H9 (cell line): ENCODE measurements around the gene SLIT1. TPM values are rescaled to one million over a fixed set of nuclear protein-coding genes. Genes with fewer than 3 reads are reported as not detected.

Experiments
- DNase-seq: peaks from one replicate; pipeline ENCODE4 v3.0.0-alpha.2; 2017
- H2AFZ ChIP-seq: one replicate; pipeline ENCODE4 v1.6.1; 2013; ENCODE audit warnings: mild to moderate bottlenecking, low read length, control low read depth, moderate library complexity
- H2AK5ac ChIP-seq: 2 replicates; pipeline ENCODE4 v1.6.1; 2013; ENCODE audit warnings: low read length, control low read depth, mixed read lengths; ENCODE audit not compliant: insufficient read length
- H2BK120ac ChIP-seq: one replicate; pipeline ENCODE4 v1.6.1; 2013; ENCODE audit warnings: low read depth, mild to moderate bottlenecking, low read length, control low read depth, inconsistent platforms; ENCODE audit not compliant: poor library complexity, severe bottlenecking
- H2BK12ac ChIP-seq: 2 replicates; pipeline ENCODE4 v1.6.1; 2013; ENCODE audit warnings: low read length, control low read depth, mixed read lengths, low read depth; ENCODE audit not compliant: insufficient read length
- H2BK15ac ChIP-seq: 2 replicates; pipeline ENCODE4 v1.6.1; 2013; ENCODE audit warnings: low read depth, low read length, control low read depth
- H2BK20ac ChIP-seq: one replicate; pipeline ENCODE4 v1.6.1; 2013; ENCODE audit warnings: low read depth, mild to moderate bottlenecking, low read length, control low read depth, inconsistent platforms; ENCODE audit not compliant: poor library complexity, severe bottlenecking
- H2BK5ac ChIP-seq: 2 replicates; pipeline ENCODE4 v1.6.1; 2013; ENCODE audit warnings: low read length, control low read depth, mixed read lengths; ENCODE audit not compliant: insufficient read length
- H3K14ac ChIP-seq: 2 replicates; pipeline ENCODE4 v1.6.1; 2013; ENCODE audit warnings: low read length, control low read depth; ENCODE audit not compliant: insufficient read depth
- H3K18ac ChIP-seq: 2 replicates; pipeline ENCODE4 v1.6.1; 2013; ENCODE audit warnings: low read depth, mild to moderate bottlenecking, mixed read lengths, low read length, control low read depth; ENCODE audit not compliant: insufficient read length
- H3K23ac ChIP-seq: 2 replicates; pipeline ENCODE4 v1.6.1; 2013; ENCODE audit warnings: low read length, control low read depth, mixed read lengths, low read depth; ENCODE audit not compliant: insufficient read length
- H3K23me2 ChIP-seq: 2 replicates; pipeline ENCODE4 v1.6.1; 2013; ENCODE audit warnings: low read depth, mild to moderate bottlenecking, mixed read lengths, low read length, control low read depth; ENCODE audit not compliant: insufficient read length, poor library complexity, severe bottlenecking
- H3K27ac ChIP-seq: 2 replicates; pipeline ENCODE4 v1.5.1; 2013; ENCODE audit warnings: low read length, control low read depth, mixed read lengths, low read depth; ENCODE audit not compliant: insufficient read length
- H3K27me3 ChIP-seq: 2 replicates; pipeline ENCODE4 v1.6.1; 2013; ENCODE audit warnings: low read length, control low read depth, inconsistent platforms; ENCODE audit not compliant: insufficient read depth
- H3K4ac ChIP-seq: 2 replicates; pipeline ENCODE4 v1.6.1; 2013; ENCODE audit warnings: low read depth, mild to moderate bottlenecking, control low read depth, inconsistent platforms, low read length, moderate library complexity
- H3K4me1 ChIP-seq: 2 replicates; pipeline ENCODE4 v1.6.1; 2013; ENCODE audit warnings: low read length, control low read depth, inconsistent platforms; ENCODE audit not compliant: insufficient read depth
- H3K4me2 ChIP-seq: 2 replicates; pipeline ENCODE4 v1.6.1; 2013; ENCODE audit warnings: low read length, control low read depth, mixed read lengths; ENCODE audit not compliant: insufficient read length, insufficient read depth
- H3K56ac ChIP-seq: 2 replicates; pipeline ENCODE4 v1.6.1; 2013; ENCODE audit warnings: low read depth, mild to moderate bottlenecking, mixed read lengths, low read length, control low read depth; ENCODE audit not compliant: insufficient read length
- H3K79me1 ChIP-seq: 2 replicates; pipeline ENCODE4 v1.6.1; 2013; ENCODE audit warnings: low read depth, mild to moderate bottlenecking, moderate library complexity, low read length, control low read depth, inconsistent platforms; ENCODE audit not compliant: insufficient read depth, poor library complexity, severe bottlenecking
- H3K79me2 ChIP-seq: 2 replicates; pipeline ENCODE4 v1.6.1; 2013; ENCODE audit warnings: low read length, control low read depth, inconsistent platforms; ENCODE audit not compliant: insufficient read depth
- H3K9ac ChIP-seq: 2 replicates; pipeline ENCODE4 v1.6.1; 2013; ENCODE audit warnings: low read length, control low read depth, mixed read lengths; ENCODE audit not compliant: insufficient read length; ENCODE audit errors: extremely low read depth
- H3K9me3 ChIP-seq: one replicate; pipeline ENCODE4 v1.6.1; 2013; ENCODE audit warnings: low read depth, low read length, inconsistent platforms; ENCODE audit not compliant: control insufficient read depth
- H3T11ph ChIP-seq: one replicate; pipeline ENCODE4 v1.6.1; 2013; ENCODE audit warnings: mild to moderate bottlenecking, low read length, control low read depth, inconsistent platforms
- H4K20me1 ChIP-seq: one replicate; pipeline ENCODE4 v1.6.1; 2013; ENCODE audit not compliant: control insufficient read depth, insufficient read length, insufficient read depth
- H4K5ac ChIP-seq: 2 replicates; pipeline ENCODE4 v1.6.1; 2013; ENCODE audit warnings: low read depth, mild to moderate bottlenecking, mixed read lengths, low read length, control low read depth; ENCODE audit not compliant: insufficient read length
- H4K8ac ChIP-seq: replicated peaks from 2 replicates; pipeline ENCODE4 v1.6.1; 2013; ENCODE audit warnings: low read length, control low read depth, mixed read lengths, low read depth; ENCODE audit not compliant: insufficient read length
- H4K91ac ChIP-seq: 2 replicates; pipeline ENCODE4 v1.6.1; 2013; ENCODE audit warnings: low read depth, mild to moderate bottlenecking, moderate library complexity, mixed read lengths, low read length, control low read depth; ENCODE audit not compliant: insufficient read length
- H3K27ac Mint-ChIP-seq, 3 experiments: 2 replicates in 2 of 3; 3 replicates in 1 of 3; pipeline ENCODE4 v1.8.0; 2020 to 2021; ENCODE audit warnings: mixed read lengths in 3 of 3, mild to moderate bottlenecking in 1 of 3, moderate library complexity in 1 of 3
- H3K27me3 Mint-ChIP-seq: 2 replicates; pipeline ENCODE4 v1.8.0; 2021; ENCODE audit warnings: low read depth, mild to moderate bottlenecking, moderate library complexity, mixed read lengths
- H3K36me3 Mint-ChIP-seq, 3 experiments: 2 replicates in 2 of 3; 3 replicates in 1 of 3; pipeline ENCODE4 v1.8.0; 2020 to 2021; ENCODE audit warnings: low read depth in 3 of 3, mixed read lengths in 3 of 3; ENCODE audit not compliant: insufficient read depth in 1 of 3
- H3K4me1 Mint-ChIP-seq, 2 experiments: 2 replicates each; pipeline ENCODE4 v1.8.0; 2020; ENCODE audit warnings: mixed read lengths in 2 of 2
- H3K4me3 Mint-ChIP-seq, 2 experiments: 2 replicates in 1 of 2; 3 replicates in 1 of 2; pipeline ENCODE4 v1.8.0; 2020 to 2021; ENCODE audit warnings: mild to moderate bottlenecking in 2 of 2, mixed read lengths in 2 of 2, moderate library complexity in 1 of 2
- H3K9me3 Mint-ChIP-seq, 2 experiments: 2 replicates in 1 of 2; 3 replicates in 1 of 2; pipeline ENCODE4 v1.8.0; 2020; ENCODE audit warnings: mild to moderate bottlenecking in 2 of 2, mixed read lengths in 2 of 2, moderate library complexity in 1 of 2
- CTCF ChIP-seq: fragments of 200-600 bp; sonication (generic); conservative IDR thresholded peaks from 3 replicates; pipeline ENCODE4 v1.8.0; 2021; ENCODE audit warnings: antibody characterized with exemption, mild to moderate bottlenecking
- WGBS: extraction: QIAGEN DNeasy Blood & Tissue Kit; methylation state at CpG from one replicate; pipeline ENCODE4 v1.1.7; 2013; ENCODE audit warnings: missing lambda C conversion rate, low lambda C conversion rate, mixed read lengths; ENCODE audit not compliant: insufficient read length; ENCODE audit errors: extremely low coverage; 5-methylcytosine and 5-hydroxymethylcytosine counted together
- total RNA-seq: library from RNA; stranded (reverse); gene quantifications from 2 replicates; pipeline ENCODE4 v1.2.1, GENCODE V29; 2021

SLIT1 gene
- total RNA-seq, 1 experiment from 2014 or later, result 0.57 TPM

GRCh38 chr10:96987141-96987841, 198.5 kb downstream of the SLIT1 start:
- DNase-seq, result no peak
- no peaks in the 10 kb centered on the region for H3K23me2 ChIP-seq
- H2BK15ac ChIP-seq, result no peak overlapping the region
- no peak overlapping the region for H3K27ac Mint-ChIP-seq
- no peak overlapping the region for H4K91ac ChIP-seq
- H3K79me2 ChIP-seq, result no peaks in the 10 kb centered on the region
- H3K9me3 Mint-ChIP-seq, result no peaks in the 10 kb centered on the region
- no peak overlapping the region for H2BK120ac ChIP-seq
- H2BK5ac ChIP-seq, result no peak overlapping the region
- H4K5ac ChIP-seq, result no peak overlapping the region
- no peaks in the 10 kb centered on the region for H4K20me1 ChIP-seq
- H3K27me3 Mint-ChIP-seq, result no peaks in the 10 kb centered on the region
- no peak overlapping the region for H3K23ac ChIP-seq
- H2AK5ac ChIP-seq, result no peak overlapping the region
- H3T11ph ChIP-seq, result no peak overlapping the region
- H3K56ac ChIP-seq, result no peak overlapping the region
- H3K36me3 Mint-ChIP-seq, result peaks cover 6 to 9% (median 7%) of the 10 kb centered on the region in 3 experiments; a peak in 5 of 7 replicates
- no peak overlapping the region for H2BK12ac ChIP-seq
- no peak overlapping the region for H2AFZ ChIP-seq
- no peak overlapping the region for H3K9ac ChIP-seq
- H3K4me1 ChIP-seq, result no peaks in the 10 kb centered on the region; the same call in 1 of the 2 replicates
- H3K18ac ChIP-seq, result no peak overlapping the region
- no peak overlapping the region for H3K4me3 Mint-ChIP-seq
- no peaks in the 10 kb centered on the region for H3K27me3 ChIP-seq
- WGBS, result no CpG with 5 or more reads among the region's 2 CpGs
- TF ChIP-seq CTCF, result no peak
- no peak overlapping the region for H3K14ac ChIP-seq
- no peaks in the 10 kb centered on the region for H3K79me1 ChIP-seq
- peaks cover 29 to 48% of the 10 kb centered on the region in 2 experiments for H3K4me1 Mint-ChIP-seq
- H3K4ac ChIP-seq, result no peak overlapping the region
- H3K4me2 ChIP-seq, result no peak overlapping the region
- no peak overlapping the region for H3K27ac ChIP-seq
- no peak overlapping the region for H4K8ac ChIP-seq
- H2BK20ac ChIP-seq, result no peak overlapping the region
- no peaks in the 10 kb centered on the region for H3K9me3 ChIP-seq
